Gastrocnemius medialis (tissue), 4 donors: ENCODE data around the gene COX7B2.

Experiments used
- POLR2A ChIP-seq, 2 donors: fragments of 450-650 bp; IDR thresholded peaks; one replicate each; pipeline ENCODE4 v1.6.1; 2017; ENCODE audit warnings: antibody characterized with exemption in 2 of 2, mild to moderate bottlenecking in 2 of 2, moderate library complexity in 2 of 2
- TF ChIP-seq, protein P1 (sequence below), 5 experiments: fragments of 450-650 bp in 3 of 5; fragments of 200-600 bp in 2 of 5; sonication (generic) in 2 of 5; IDR thresholded peaks in 4 of 5; conservative IDR thresholded peaks in 1 of 5; 1 replicate in 4 of 5; 2 replicates in 1 of 5; pipeline ENCODE4 v1.5.1; 2016 to 2019; ENCODE audit warnings: antibody characterized with exemption in 5 of 5, mild to moderate bottlenecking in 3 of 5, moderate library complexity in 3 of 5

- TF ChIP-seq, protein P1, sequence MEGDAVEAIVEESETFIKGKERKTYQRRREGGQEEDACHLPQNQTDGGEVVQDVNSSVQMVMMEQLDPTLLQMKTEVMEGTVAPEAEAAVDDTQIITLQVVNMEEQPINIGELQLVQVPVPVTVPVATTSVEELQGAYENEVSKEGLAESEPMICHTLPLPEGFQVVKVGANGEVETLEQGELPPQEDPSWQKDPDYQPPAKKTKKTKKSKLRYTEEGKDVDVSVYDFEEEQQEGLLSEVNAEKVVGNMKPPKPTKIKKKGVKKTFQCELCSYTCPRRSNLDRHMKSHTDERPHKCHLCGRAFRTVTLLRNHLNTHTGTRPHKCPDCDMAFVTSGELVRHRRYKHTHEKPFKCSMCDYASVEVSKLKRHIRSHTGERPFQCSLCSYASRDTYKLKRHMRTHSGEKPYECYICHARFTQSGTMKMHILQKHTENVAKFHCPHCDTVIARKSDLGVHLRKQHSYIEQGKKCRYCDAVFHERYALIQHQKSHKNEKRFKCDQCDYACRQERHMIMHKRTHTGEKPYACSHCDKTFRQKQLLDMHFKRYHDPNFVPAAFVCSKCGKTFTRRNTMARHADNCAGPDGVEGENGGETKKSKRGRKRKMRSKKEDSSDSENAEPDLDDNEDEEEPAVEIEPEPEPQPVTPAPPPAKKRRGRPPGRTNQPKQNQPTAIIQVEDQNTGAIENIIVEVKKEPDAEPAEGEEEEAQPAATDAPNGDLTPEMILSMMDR (IDR thresholded peaks at IDR 0.05 in 4 of 5, conservative IDR thresholded peaks at IDR 0.05 in 1 of 5), result no peak
- TF ChIP-seq POLR2A (IDR thresholded peaks at IDR 0.05), result no peak
Measured at GRCh38 chr4:46909078-46909477, at the start of gene COX7B2.
